Sigmoid colon (tissue), 4 donors: Measurements from ENCODE around the gene SPOCK1.

Experiments used
- CTCF ChIP-seq, 4 experiments: fragments of 450-650 bp in 3 of 4; fragments of 200-600 bp in 1 of 4; IDR thresholded peaks; one replicate each; pipeline ENCODE4 v1.5.1; 2016 to 2019; ENCODE audit warnings: antibody characterized with exemption in 4 of 4, mild to moderate bottlenecking in 3 of 4, moderate library complexity in 2 of 4
- POLR2A ChIP-seq, 2 donors: fragments of 450-650 bp; IDR thresholded peaks; one replicate each; pipeline ENCODE4 v1.6.1; 2016; ENCODE audit warnings: antibody characterized with exemption in 2 of 2, mild to moderate bottlenecking in 2 of 2, moderate library complexity in 2 of 2
- POLR2AphosphoS5 ChIP-seq, 4 donors: sonication (generic); formaldehyde crosslinking; IDR thresholded peaks; one replicate each; pipeline ENCODE4 v1.6.1; 2017; ENCODE audit warnings: antibody characterized with exemption in 4 of 4

- TF ChIP-seq CTCF (IDR thresholded peaks at IDR 0.05) = no peak
- no peak for TF ChIP-seq POLR2A (IDR thresholded peaks at IDR 0.05)
- no peak for TF ChIP-seq POLR2AphosphoS5 (IDR thresholded peaks at IDR 0.05)
These were observed 189.8 kb downstream of the SPOCK1 start for GRCh38 chr5:137309290-137309689.
